GM18508 (cell line): ENCODE data around the gene IRS2.

Experiments used
- ATAC-seq: cut with Tn5 transposase; IDR thresholded peaks from one replicate; pipeline ENCODE4 v1.9.1; 2021; ENCODE audit warnings: moderate number of reproducible peaks; ENCODE audit not compliant: insufficient read depth, unreplicated experiment

Gene IRS2

DNA sequence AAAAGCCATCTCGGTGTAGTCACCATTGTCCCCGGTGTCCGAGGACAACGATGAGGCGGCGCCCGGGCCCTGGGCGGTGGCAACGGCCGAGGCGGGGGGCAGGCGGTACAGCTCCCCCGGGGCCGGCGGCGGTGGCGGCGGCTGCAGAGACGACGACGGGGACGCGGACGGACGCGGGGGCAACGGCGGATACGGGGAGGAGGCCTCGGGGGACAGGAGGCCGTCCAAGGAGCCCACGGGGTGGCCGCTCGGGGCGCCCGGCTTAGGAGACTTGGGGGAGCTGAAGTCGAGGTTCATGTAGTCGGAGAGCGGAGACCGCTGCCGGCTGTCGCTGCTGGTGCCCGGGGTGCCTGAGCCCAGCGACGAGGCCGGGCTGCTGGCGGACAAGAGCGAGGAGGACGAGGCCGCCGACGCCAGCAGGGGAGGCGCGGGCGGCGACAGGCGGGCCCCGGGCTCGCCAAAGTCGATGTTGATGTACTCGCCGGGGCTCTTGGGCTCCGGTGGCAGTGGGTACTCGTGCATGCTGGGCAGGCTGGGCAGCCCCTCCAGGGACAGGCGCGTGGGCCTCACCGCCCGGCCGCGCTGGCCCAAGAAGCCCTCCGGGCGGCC is 3.5 kb downstream of the IRS2 start:
- no peak for ATAC-seq

DNA sequence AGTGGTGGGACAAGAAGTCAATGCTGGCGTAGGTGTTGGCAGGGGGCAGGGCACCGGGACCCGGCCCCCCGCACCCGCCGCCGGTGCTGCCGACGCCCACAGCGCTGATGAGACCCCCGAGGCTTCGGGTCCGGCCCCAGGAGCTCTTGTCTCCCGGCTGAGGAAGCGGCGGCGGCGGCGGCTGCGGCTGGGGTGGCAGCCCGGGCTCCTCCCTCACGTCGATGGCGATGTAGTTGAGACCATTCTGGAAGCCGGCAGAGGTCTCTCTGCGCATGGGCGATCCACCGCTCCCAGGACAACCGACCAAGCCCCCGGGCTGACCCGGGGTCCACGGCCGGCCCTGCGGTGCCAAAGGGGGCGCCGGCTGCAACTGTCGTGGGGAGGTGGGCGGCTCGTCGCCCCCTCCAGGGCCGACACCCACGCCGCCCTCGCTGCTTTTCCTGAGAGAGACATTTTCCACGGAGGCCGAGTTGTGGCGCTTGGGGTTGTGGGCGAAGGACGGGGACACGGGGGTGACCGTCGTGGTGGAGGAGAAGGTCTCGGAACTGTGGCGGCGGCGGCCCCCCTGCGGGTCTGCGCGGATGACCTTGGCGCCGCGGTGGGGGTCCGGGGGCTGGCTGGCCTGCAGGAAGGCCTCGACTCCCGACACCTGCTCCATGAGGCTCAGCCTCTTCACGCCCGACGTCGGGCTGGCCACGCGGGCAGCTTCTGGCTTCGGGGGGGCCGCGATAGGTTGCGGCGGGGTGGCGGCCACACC is 4.1 kb downstream of the IRS2 start:
- no peak for ATAC-seq

DNA sequence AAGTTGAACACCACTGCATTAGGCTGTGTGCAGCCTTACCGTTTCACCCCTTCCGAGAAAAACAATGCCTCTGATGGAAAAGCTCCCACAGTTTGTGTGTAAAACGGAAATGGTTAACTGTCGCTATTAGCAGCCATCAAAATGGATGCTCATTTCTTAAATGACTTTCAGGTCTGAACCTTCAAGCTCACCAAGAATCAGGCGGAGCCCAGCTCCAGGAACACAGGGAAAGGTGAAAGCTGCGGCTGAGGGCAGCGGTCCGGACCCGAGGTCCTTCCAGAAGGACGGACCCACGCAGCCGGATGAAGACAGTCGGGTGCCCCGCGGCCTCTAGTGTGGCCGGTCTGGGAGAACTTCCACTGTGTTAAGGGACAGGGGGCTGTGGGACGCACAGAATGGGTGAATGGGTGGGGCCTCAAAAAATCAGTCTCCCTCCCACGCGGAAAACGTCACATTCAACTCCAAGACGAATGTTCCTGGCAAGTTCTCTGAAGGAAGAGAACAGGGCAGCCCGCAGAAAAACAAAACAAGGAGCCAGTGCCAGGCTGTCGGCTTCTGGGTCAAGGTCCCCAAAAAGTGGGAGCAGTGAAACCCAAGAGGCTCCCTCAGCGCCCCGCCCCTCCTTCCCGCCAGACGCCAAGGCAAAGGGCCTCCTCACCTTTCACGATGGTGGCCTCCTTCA is 4.9 kb downstream of the IRS2 start:
- ATAC-seq, result no peak

- ATAC-seq, result no peak
Measured at GRCh38 chr13:109780845-109781383, 5.5 kb downstream of the IRS2 start.

DNA sequence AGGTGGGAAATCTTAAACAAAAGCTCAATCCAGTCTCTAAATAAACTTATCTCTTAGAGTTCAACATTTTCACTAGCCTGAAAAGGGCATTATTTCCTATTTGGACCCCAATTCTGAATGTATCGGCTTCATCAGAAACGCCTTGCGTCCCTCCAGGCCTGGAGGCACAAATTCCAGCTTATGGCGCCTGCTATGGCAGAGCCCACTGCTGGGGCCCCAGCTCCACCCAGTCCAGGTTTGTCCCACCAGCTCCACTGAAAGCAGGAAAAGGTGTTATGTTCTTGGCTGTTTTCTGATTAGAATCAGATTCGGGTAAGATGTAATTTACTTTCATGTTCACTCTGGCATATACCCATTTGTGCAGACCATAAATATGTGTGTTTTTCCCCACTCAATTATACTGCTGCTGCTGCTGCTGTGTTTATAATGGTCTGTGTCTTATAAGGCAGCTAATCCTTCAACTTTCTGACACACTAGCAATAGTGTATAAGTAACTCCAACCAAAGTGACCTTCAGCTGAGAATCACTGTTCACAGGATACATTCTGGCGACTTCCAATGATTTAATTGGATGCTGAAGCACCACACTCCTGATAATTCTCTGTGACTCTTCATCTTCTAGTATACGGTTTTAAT is 6.4 kb downstream of the IRS2 start:
- ATAC-seq, result no peak

GRCh38 chr13:109779074-109779473 is 7.3 kb downstream of the IRS2 start:
- ATAC-seq, result no peak

- no peak for ATAC-seq
Measured at GRCh38 chr13:109778102-109778542, 8.3 kb downstream of the IRS2 start.

GRCh38 chr13:109776575-109776974 is 9.8 kb downstream of the IRS2 start:
- ATAC-seq, result no peak

DNA sequence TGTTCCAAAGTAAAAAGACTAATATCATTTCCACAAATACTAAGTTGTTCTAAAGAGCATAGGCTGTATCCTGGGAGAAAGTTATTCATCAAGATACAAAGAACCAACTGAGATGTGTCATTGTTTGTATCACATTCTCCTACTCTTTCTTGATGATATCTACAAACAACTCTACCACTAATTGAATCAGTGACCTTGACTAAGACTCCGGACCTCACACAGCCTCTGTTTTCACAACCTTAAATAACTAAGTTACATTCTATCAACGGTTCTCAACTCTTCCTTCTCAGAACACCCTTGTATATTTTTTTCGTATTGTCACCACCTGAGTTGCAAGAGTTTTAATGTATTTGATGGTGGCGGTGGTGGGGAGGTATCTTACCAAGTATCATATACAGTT is 12.6 kb downstream of the IRS2 start:
- ATAC-seq, result no peak

DNA sequence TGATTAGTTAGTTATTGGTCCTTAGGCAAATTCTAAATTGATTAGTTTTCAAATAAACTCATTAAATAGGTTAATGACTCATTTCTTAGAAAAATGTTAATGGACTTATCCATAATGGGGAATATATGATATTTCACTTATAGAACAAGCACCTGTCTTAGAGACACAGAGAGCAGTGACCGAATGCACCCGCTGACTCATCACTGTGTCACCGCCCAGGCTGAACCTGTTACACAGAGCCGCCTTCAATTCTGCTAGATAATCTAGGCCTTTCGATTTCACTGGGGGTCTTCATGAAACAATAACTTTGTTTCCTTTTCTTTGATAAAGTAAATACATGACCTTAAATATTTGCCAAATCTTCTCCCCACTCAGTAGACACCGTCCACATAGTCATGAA is 13.1 kb downstream of the IRS2 start:
- ATAC-seq, result no peak

GRCh38 chr13:109771926-109772325 is 14.5 kb downstream of the IRS2 start:
- ATAC-seq, result no peak

GRCh38 chr13:109770436-109770835 is 15.9 kb downstream of the IRS2 start:
- no peak for ATAC-seq

GRCh38 chr13:109769921-109770320 is 16.5 kb downstream of the IRS2 start:
- no peak for ATAC-seq

GRCh38 chr13:109769275-109769674 is 17.1 kb downstream of the IRS2 start:
- ATAC-seq, result no peak

- ATAC-seq, result no peak
Measured at GRCh38 chr13:109768616-109769015, 17.8 kb downstream of the IRS2 start.

DNA sequence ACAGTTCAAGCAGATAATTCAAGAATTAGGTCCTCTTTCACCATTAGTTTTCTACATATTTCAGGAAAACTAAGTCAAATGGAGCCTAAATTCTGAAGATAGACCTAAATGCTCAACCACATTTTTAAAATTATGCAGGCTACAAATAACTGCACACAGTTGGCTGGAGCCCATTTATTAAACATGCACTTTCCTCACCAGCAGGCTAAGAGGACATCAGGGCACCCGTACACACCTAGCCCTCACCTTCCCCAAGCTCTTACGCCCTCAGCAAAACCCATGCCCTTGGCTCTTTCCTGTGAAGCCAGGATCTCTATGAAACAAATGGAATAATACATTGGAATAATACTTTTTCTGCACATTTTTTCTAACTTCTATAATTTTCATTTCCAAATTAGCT is 18.2 kb downstream of the IRS2 start:
- ATAC-seq, result no peak

DNA sequence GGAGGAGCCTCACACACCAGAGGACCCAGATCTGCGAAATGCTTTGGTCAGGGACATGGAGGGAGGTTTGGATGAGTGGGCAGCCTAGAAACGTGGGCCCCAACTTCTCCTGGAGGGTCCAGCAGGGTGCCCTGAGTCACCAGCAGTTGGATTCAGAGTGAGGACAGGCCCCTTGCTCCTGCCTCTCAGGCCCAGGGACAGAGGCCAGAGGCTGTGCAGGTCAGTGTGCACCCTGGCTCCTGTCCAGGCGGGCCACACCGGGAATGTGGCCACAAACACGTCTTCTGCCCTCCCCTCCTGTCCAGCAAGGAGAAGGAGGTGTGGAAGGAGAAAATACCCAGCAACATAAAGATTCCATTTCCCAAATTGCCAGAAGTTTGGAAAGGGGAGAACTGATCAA is 19.4 kb downstream of the IRS2 start:
- no peak for ATAC-seq

DNA sequence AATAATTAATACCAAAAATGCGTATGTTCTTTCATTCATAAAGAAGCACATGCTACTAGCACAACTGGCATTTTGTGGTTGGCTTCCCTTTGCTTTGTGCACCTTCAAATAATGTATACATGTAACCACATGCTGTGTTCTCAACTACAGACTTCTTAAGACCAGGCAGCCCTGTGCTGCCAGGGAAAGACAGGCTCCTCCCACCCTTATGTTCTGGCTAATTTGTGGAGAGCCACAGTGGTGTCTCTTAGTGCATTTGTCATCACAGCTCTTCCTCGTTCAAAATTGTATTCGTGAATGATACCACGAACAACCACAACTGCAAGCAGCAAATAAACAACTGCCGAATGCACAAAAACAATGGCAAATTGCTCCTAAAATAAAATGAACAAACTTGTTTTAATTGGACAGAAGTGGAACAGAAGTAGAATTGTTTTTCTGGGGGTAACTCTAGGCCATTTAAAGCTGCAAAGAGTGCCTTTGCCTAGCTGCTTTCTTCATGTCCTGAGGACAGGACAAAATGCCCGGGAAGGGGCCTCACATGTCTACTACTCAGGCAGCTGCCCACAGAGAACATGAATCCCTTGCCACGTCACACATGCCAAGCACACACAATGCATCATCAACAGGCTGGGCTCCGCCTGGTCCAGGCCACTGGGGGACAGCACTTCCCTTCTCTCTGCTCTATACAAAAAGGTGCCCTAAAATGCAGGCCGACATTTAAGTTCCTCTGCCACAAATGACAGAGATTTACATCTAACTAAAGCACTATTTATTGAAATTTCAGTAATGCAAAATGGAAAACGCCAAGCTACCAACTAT is 21.7 kb downstream of the IRS2 start:
- ATAC-seq, result no peak

DNA sequence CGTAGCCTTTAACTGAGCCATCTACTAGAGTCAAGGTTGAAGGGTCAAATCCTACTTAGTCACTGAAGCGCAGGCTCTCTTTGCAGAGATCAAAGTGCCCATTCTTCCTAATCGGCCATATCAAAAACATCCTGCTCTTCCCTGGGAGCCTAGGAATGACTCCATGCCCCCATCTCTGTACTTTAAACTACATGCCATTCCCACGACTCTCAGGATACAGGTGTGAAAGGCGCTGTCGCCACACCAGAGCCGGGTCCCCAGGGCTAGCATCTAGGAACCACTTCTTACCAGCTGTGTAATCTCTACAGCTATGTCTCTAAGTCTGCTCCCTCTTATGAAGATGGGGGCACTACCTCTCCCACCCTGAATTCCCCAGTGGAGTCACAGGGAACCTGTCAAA is 22.3 kb downstream of the IRS2 start:
- ATAC-seq, result no peak

DNA sequence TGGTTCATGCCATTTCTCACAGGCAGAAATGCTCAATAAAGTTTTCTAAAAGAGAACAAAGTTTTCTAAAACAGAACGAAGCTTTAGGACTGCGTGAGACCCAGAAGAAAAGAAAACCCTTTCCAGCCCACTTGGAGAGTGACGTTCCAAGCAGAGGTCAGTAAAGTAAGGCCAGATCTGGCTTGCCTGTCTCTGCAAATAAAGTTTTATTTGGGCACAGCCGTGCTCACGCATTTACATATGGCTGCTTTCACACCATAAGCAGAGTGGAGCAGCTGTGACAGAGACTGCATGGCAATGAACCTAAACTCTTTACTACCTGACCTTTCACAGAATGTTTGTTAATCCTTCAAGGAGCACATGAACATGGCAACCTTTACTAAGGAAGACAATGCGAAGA is 23.6 kb downstream of the IRS2 start:
- ATAC-seq, result no peak
